Measurements from ENCODE around the gene CNTNAP2.

Gene CNTNAP2

DNA sequence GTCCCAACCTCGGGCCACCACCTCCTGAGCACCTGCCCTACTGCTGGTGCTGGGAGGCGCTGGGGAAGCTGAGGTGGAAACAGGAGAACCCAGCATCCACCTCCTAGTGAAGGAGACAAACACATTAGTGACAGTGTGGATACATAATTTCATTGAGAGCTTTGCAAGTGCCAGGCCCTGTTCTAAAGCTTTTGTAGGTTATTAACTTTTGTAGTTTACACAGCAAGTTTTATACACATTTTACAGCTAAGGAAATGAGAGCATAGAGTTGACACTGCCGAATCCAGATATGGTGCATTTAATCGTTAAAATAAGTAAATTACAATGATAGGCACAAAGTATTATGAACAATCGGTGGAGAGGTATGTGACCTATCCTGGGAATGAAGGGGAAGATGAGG, 2007.9 kb downstream of the CNTNAP2 start:
- no peak for DNase-seq

GRCh38 chr7:148127374-148127773, 2010.8 kb downstream of the CNTNAP2 start:
- DNase-seq, result no peak

GRCh38 chr7:148129023-148129422, 2012.4 kb downstream of the CNTNAP2 start:
- DNase-seq, result no peak

DNA sequence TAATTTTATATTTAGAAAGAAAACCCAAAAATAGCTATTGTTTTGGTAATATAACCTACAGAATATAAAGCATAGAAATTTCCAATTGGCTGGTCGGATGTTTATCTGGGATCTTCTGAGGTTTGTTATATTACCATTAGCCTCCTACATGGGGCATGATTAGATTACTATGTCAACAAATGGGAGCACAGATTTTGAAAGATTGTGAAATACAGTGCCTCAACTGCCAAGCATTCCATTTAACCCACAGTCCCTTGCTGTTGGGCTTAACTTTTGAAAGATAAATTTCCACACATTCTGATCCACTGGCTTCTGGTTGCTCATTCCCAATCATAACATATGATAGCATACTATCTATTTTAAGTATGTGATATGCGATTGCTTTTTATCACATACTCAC, 2018.5 kb downstream of the CNTNAP2 start:
- peak in 1 of 3 experiments; percentile 19 for DNase-seq

DNA sequence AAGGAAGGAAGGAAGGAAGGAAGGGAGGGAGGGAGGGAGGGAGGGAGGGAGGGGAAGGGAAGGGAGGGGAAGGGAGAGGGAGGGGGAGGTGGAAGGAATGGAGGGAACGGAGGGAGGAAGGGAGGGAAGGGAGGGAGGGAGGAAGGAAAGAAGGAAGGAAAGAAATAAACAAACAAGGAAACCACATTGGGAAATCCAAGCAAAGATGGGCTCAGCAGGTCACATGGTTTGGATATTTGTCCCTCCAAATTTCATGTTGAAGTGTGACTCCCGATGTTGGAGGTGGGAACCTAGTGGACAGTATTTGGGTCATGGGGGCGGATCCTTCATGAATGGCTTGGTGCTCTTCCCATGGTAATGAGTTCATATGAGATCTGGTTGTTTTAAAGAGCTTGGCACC, 2019.4 kb downstream of the CNTNAP2 start:
- no peak for DNase-seq

- peak; percentile 35 to 84 (median 40) for DNase-seq
Observed at GRCh38 chr7:148142660-148143248, 2026.2 kb downstream of the CNTNAP2 start.

GRCh38 chr7:148144827-148145226, 2028.2 kb downstream of the CNTNAP2 start:
- DNase-seq, result peak in 1 of 3 experiments; percentile 31

DNA sequence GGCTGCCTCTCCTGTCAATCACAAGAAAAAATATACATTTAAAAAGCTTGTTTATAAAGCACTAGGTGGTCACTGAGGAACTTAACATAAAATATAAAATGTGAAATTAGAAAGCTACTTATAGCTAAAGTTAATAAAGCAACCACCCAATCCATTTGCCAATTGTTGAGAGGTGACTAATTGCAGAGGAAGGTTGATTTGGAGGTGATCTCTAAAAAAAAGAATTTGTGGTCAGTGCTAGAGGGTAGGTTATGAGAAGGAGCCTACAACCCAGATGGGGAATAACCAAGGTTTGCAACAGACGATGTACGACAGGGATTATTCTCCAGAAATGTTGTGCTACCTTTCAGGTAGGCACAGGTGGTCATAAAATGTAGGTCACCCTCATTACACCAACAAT, 2029.7 kb downstream of the CNTNAP2 start:
- DNase-seq, result no peak

- no peak for DNase-seq
Observed at GRCh38 chr7:148147438-148147837, 2030.8 kb downstream of the CNTNAP2 start.

DNA sequence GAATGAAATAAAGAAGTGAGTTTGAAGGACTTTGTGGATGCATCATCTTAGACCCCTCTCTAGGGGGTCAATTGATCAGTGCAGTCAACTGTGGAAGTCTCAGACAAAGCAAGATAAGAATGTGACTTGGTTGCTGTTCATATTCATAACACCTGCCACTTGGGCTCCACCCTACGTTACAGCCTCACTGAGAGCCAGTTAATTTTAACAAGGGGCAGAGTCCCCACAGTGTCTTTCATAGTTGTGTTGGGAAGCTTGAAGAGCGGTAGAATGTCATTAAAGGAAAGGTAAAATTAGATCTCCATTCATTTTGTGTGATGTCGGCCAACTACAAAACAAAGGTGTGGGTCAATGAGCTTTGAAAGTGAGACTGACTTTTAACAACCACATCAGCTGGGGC, 2031.9 kb downstream of the CNTNAP2 start:
- no peak for DNase-seq

DNA sequence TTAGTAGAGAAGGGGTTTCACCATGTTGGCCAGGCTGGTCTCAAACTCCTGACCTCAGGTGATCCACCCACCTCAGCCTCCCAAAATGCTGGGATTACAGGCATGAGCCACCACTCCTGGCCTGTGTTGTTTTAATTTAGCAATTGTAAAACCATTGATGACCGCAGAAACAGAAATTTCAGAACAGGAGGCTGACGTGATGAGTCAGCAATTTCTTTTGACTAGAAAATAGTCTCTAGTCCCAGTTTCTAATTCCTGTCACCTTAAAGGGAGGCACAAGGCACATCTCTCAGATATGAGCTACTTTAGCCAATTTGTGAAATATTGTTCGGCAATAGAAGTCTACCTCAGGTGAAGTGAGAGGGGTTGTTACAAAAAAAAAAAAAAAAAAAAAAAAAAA, 2033.1 kb downstream of the CNTNAP2 start:
- DNase-seq, result no peak

DNA sequence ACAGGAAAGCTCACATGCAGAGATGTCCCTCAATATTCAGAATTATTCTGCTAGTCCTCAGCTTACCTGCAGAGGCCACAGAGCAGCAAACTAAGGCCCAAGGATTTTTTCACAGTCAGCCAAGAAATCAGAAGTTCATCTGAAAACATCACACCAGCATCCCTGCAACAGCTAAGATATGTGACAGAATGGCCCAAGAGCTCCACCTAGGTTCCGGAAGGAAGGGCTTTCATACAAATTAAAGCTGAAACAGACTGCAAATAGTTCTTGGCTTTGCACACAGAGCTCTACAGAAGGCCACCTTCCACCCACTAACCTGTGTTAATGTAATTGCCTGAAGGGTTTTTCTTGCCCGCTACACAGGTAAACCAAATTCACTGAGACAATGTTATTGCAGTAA, 2035.2 kb downstream of the CNTNAP2 start:
- DNase-seq, result no peak

DNA sequence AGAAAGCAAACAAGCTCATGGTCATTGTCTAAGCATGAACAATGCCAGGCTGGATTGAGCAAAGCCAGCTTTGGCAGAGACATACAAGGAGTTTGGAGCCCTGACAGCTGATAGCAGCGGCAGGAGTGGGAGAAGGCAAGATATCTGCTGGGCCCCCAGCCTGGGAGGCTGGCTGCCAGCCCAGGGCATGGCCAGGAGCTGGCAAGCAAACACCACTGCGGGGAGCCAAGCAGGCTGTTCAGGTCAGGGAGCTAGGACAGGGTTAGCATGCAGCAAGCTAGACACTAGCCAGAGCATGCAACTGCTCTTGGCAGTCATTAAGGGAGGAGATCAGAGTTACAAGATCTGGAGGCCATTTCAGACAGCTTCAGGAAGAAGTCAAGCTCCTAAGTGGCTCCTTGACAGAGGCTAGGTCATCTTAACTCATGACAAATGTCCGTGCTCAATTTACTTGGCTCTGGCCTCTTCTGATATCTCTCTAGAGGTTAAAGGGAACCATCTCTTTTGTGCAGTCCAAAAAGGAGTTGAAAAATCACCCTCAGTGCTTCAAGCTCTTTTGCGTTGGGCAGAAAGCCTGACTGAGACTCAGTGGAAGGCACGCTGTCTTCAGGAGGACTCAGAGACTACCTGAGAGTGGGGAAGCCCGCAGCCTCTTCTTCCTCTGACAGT, 2037.1 kb downstream of the CNTNAP2 start:
- DNase-seq, result no peak

- no peak for DNase-seq
Observed at GRCh38 chr7:148155000-148155399, 2038.4 kb downstream of the CNTNAP2 start.

DNA sequence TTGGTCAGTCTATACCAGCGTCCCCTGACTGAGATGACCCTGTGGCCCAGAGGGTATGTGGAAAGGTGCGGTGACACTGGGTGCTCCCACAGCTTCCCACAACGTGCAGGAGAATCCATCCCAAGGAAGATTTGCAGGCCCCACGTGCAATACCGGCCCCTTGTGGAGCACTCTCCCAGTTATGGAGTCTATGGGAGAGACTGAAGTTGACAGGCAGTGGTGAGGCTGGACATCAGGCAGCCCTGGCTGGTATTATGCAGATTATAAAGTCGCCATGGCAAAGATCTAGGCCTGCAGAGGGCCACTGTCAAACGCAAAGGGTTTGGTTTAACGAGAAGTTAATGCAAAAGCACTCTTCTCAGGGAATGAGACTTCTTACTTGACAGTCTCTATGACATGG, 2039.2 kb downstream of the CNTNAP2 start:
- DNase-seq, result no peak

DNA sequence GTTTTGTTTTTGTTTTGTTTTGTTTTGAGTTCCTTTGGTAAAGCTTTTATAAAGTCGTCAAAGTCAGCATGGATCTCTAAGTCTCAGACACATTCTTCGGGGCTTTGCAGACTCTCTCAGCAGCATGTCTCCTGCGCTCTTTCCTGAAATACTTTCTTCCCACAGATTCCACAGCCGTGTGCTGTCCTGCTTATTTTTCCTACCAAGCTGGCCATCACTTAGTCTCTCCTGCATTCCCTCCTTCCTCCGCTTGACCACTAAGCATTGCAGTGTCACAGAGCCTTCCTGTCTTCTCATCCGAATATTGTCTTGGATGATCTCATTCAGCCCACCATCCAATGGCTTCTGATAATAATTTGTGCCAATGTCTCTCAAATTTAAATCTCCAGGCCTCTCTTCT, 2039.6 kb downstream of the CNTNAP2 start:
- no peak for DNase-seq

DNA sequence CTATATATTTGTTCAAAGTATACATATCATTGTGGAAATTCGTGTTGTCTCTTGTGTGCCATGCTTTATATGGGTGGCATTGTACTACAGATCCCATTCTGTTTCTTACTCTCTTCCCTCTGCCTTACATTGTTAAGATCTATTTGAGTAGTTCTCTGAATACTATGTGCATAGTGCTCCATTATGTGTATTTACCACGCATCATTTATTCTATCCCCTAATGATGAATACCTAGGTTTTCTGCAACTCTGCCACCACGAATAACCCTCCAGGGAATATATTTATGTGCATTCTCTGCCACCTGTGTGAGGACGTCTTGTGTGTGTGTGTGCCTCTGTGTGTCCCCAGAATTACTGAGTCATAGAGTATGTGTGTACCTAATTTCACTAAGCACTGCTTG, 2042.7 kb downstream of the CNTNAP2 start:
- DNase-seq, result no peak

DNA sequence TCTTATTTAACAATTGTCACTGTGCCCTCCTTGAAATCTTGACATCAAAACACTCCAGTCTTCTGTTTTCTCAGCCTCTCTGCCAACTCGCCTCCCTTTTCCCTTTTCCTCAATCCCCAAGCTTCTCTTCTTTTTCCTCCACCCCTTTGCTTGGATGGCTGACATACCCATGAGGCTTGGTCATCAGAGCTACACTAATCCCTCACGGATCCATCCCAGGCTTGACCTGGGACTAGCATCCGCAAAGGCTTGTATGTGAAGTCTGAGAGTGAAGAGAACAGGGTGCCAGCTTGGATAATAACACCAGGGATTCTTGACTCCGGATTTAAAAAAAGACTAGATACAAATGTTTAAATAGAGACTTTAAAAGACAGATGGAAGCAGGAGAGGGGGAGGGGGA, 2045.2 kb downstream of the CNTNAP2 start:
- no peak for DNase-seq

DNA sequence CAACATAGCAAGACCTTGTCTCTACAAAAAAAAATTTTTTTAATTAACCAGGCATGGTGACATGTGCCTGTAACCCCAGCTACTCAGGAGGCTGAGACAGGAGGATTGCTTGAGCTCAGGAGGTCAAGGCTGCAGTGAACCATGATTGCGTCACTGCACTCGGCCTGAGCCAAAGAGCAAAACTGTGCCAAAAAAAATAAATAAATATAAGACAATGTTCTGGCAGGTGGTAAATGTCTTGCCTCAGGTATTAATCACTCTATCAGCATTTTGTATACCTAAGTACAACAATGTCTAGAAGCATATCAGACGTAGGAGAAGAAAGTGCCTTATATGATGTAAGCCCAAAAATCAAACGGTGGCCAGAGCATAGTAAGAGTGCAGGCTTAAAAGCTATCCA, 2046.2 kb downstream of the CNTNAP2 start:
- no peak for DNase-seq

GRCh38 chr7:148163246-148163645, 2046.6 kb downstream of the CNTNAP2 start:
- no peak for DNase-seq

DNA sequence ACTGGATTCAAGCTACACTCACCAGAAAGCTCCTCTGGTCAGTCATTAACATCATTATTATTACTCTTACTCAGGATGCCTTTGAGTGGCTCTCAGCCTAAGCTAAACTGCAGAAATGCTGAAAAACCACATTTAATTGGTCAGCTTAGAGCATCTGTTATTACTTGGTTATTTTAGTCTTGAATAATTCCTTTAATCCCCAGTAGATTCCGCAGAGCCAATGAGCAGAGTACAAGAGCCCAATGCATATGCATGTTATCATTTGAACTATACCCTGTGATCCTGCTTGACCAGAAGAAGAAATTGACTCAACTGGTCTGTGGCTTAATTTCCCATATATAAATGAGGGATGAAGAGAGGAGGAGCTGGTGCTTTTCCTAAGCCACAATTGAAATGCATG, 2056.3 kb downstream of the CNTNAP2 start:
- no peak for DNase-seq

GRCh38 chr7:148173369-148173768, 2056.8 kb downstream of the CNTNAP2 start:
- DNase-seq, result peak in 2 of 3 experiments; percentile 74 to 93

- DNase-seq, result no peak
Observed at GRCh38 chr7:148174376-148174775, 2057.8 kb downstream of the CNTNAP2 start.

DNA sequence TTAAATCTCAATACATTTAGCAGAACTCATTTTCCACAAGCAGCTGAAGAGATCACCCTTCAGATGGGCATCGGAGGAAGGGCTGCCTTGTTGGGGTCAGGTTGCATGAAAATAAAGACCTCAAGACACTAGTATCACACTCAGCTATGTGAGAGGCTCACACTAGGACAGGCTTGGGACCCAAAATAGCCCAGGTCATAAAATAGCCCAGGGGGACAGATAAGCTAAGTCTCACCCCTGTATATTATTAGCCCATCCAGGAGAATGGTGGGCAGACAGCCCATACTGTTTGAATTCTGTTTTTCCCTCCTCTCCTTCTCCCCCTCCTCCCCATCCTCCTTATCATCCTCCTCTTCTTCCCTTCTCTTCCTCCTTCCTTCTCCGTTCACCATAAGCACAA, 2058.9 kb downstream of the CNTNAP2 start:
- DNase-seq, result no peak

DNA sequence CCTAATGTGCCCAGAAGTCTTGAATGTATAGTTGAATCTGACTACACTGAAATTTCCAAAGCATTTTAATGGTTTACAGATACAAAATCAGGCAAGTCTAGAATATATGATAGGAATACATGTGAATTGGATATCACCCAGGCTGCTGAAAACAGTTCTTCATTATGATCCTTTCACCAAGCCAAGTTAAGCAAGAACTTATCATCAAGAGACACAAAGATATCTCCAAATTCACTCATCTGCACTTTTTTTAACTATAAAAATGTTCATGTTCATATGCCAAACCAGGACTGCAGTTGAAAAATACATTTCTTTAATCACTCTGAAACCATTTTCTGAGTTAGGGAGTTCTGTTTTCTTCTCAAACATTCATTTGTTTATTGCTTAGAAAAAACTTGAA, 2061.4 kb downstream of the CNTNAP2 start:
- no peak for DNase-seq
